Measurements from ENCODE around the gene PARG.
"Not testable (repeated sequence)": the region's sequence is repeated elsewhere in the genome, so short reads cannot be mapped to it uniquely, and the experiment has no call there.

GRCh38 chr10:49971466-49971865 is 29.6 kb upstream of the PARG start:
- TF ChIP-seq, protein P1, sequence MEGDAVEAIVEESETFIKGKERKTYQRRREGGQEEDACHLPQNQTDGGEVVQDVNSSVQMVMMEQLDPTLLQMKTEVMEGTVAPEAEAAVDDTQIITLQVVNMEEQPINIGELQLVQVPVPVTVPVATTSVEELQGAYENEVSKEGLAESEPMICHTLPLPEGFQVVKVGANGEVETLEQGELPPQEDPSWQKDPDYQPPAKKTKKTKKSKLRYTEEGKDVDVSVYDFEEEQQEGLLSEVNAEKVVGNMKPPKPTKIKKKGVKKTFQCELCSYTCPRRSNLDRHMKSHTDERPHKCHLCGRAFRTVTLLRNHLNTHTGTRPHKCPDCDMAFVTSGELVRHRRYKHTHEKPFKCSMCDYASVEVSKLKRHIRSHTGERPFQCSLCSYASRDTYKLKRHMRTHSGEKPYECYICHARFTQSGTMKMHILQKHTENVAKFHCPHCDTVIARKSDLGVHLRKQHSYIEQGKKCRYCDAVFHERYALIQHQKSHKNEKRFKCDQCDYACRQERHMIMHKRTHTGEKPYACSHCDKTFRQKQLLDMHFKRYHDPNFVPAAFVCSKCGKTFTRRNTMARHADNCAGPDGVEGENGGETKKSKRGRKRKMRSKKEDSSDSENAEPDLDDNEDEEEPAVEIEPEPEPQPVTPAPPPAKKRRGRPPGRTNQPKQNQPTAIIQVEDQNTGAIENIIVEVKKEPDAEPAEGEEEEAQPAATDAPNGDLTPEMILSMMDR (IDR thresholded peaks at IDR 0.05) = not testable (repeated sequence)
- TF ChIP-seq POLR2AphosphoS5 (IDR thresholded peaks at IDR 0.05; ENCODE audit: insufficient read depth in 1 of 2, low read depth in 1 of 2); POLR2A (IDR thresholded peaks at IDR 0.05): not testable (repeated sequence)
